ENCODE measurements around the gene HPCAL1. TPM values are rescaled to one million over a fixed set of nuclear protein-coding genes. Genes with fewer than 3 reads are reported as not detected.

Gene HPCAL1
- total and polyA plus RNA-seq, 2 donors (not counting 3 experiments of a cell fraction or from before 2014, with no cell fraction given), result 56.5 to 77.4 TPM

DNA sequence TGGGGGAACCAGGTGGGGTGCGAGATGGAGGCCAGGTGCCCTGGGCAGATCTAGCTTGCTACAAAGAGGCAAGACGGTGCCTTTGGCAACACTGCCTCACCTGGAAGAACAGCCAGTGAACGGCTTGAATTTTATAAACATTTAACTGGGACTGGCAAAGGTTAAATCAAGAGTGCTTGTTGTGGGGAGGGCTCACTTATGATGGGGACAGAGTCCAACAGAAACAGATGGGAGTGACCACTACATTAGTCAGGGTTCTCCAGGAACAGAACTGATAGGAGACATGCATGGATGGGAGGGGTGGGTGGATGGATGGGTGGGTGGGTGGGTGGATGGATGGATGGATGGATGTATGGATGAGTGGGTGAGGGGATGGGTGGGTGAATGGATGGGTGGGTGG, 126.2 kb downstream of the HPCAL1 start:
- H3K36me3 ChIP-seq (ENCODE audit: control insufficient read depth in 2 of 2, extremely low read depth in 1 of 2, insufficient read depth in 2 of 2, low read length in 2 of 2), result peaks cover 0 to 4% of the 10 kb centered on the region in 2 experiments
- no peaks in the 10 kb centered on the region for H3K79me2 ChIP-seq (ENCODE audit: control insufficient read depth, insufficient read depth, low read length)
- H3K9me1 ChIP-seq (replicated peaks; ENCODE audit: control insufficient read depth, extremely low read depth, insufficient read depth, low read length), result no peaks in the 10 kb centered on the region
- TF ChIP-seq GATA2 (IDR thresholded peaks at IDR 0.05; ENCODE audit: insufficient read depth, insufficient read length, low read depth, low read length) (no peak), FOS (IDR thresholded peaks at IDR 0.05; ENCODE audit: borderline replicate concordance, insufficient read depth, low read length) (no peak), JUN (IDR thresholded peaks at IDR 0.05; ENCODE audit: borderline replicate concordance, insufficient read depth, insufficient read length, low read depth) (no peak), POLR2A (IDR thresholded peaks at IDR 0.05; ENCODE audit: low read depth, low read length) (no peak), EZH2 (IDR thresholded peaks at IDR 0.05; ENCODE audit: borderline replicate concordance, low read depth, low read length, severe bottlenecking) (no peak), MYC (IDR thresholded peaks at IDR 0.05; ENCODE audit: low read depth, low read length) (no peak), POLR2AphosphoS5 (IDR thresholded peaks at IDR 0.05; ENCODE audit: insufficient read depth, low read depth, low read length) (no peak)
- TF ChIP-seq, protein P1, sequence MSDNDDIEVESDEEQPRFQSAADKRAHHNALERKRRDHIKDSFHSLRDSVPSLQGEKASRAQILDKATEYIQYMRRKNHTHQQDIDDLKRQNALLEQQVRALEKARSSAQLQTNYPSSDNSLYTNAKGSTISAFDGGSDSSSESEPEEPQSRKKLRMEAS (IDR thresholded peaks at IDR 0.05; ENCODE audit: insufficient read depth, insufficient read length), result no peak
- TF ChIP-seq, protein P2, sequence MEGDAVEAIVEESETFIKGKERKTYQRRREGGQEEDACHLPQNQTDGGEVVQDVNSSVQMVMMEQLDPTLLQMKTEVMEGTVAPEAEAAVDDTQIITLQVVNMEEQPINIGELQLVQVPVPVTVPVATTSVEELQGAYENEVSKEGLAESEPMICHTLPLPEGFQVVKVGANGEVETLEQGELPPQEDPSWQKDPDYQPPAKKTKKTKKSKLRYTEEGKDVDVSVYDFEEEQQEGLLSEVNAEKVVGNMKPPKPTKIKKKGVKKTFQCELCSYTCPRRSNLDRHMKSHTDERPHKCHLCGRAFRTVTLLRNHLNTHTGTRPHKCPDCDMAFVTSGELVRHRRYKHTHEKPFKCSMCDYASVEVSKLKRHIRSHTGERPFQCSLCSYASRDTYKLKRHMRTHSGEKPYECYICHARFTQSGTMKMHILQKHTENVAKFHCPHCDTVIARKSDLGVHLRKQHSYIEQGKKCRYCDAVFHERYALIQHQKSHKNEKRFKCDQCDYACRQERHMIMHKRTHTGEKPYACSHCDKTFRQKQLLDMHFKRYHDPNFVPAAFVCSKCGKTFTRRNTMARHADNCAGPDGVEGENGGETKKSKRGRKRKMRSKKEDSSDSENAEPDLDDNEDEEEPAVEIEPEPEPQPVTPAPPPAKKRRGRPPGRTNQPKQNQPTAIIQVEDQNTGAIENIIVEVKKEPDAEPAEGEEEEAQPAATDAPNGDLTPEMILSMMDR (IDR thresholded peaks at IDR 0.05; ENCODE audit: extremely low read depth in 1 of 2, insufficient read depth in 1 of 2, low read depth in 1 of 2, low read length in 2 of 2), result no peak
- no peak overlapping the region for H3K27ac ChIP-seq (ENCODE audit: insufficient read depth, low read depth, low read length)
- H3K9ac ChIP-seq (replicated peaks; ENCODE audit: extremely low read depth, insufficient read depth, low read length), result no peak overlapping the region
- intact Hi-C loops (cut with micrococcal nuclease), result no loop called here
- DNase-seq (ENCODE audit: low read depth, low spot score) (no peak), FAIRE-seq (no peak)
- no peak overlapping the region for H2AFZ ChIP-seq (ENCODE audit: low read depth, low read length)
- no peaks in the 10 kb centered on the region for H3K4me1 ChIP-seq (ENCODE audit: control insufficient read depth, extremely low read depth, insufficient read depth, low read length)
- no peaks in the 10 kb centered on the region for H3K9me3 ChIP-seq (replicated peaks; ENCODE audit: control insufficient read depth, insufficient read depth, low read length)
- no peaks in the 10 kb centered on the region for H3K27me3 ChIP-seq (ENCODE audit: control insufficient read depth in 2 of 2, insufficient read depth in 2 of 2, low read length in 2 of 2)
- H4K20me1 ChIP-seq (replicated peaks; ENCODE audit: control insufficient read depth, extremely low read depth, insufficient read depth, low read length), result no peaks in the 10 kb centered on the region
- H3K4me2 ChIP-seq (ENCODE audit: insufficient read depth, low read length), result no peak overlapping the region
- dilution Hi-C loops (cut with MboI; ENCODE audit: extremely low pct_ligation_motif_present, low sequenced_read_pairs), result no loop called here
- POLR2A ChIA-PET, result no interaction called here
- BruUV-seq (replicated peaks), result no TSS peak
- H3K4me3 ChIP-seq (replicated peaks in 1 of 3; ENCODE audit: insufficient read depth in 1 of 3, low read depth in 1 of 3, low read length in 3 of 3), result no peak overlapping the region
- CTCF ChIA-PET, result interaction anchor here (0.9 to 1.6 kb wide), 2 partner anchors 304 to 356 kb away, joined by 3 to 6 read pairs; no protein-coding TSS in a partner anchor

All from endothelial cell of umbilical vein (primary cell).